ENCODE results near the gene PLPPR3.

Gene PLPPR3, protein sequence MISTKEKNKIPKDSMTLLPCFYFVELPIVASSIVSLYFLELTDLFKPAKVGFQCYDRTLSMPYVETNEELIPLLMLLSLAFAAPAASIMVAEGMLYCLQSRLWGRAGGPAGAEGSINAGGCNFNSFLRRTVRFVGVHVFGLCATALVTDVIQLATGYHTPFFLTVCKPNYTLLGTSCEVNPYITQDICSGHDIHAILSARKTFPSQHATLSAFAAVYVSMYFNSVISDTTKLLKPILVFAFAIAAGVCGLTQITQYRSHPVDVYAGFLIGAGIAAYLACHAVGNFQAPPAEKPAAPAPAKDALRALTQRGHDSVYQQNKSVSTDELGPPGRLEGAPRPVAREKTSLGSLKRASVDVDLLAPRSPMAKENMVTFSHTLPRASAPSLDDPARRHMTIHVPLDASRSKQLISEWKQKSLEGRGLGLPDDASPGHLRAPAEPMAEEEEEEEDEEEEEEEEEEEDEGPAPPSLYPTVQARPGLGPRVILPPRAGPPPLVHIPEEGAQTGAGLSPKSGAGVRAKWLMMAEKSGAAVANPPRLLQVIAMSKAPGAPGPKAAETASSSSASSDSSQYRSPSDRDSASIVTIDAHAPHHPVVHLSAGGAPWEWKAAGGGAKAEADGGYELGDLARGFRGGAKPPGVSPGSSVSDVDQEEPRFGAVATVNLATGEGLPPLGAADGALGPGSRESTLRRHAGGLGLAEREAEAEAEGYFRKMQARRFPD

GRCh38 chr19:821825-822503 lies at the start of gene PLPPR3:
Gene PLPPR3 (minus strand): TSS chr19:821955. CDS start chr19:821559, 396 bp downstream.
- DNase-seq (ENCODE audit: low read depth in 2 of 2): no peak

DNA sequence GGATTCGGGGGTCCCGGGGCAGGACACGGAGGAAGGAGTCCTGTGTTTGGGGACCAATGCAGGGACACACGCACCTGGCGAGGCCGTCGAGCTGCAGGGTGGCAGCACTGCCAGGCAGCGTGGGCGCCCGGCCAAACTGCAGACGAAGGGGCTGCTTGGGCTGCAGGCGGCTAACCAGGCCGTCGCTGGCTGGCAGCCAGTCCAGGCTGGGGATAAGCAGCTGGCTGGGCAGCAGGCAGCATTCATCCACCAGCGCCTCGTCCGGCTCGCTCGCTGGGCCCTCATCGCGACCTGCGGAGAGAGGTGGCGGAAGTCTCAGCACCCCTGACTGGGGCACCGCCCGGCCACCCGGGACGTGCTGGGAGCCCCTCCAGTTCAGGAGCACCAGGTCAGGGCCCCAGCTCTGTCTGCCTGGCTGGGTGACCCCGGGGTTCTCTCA lies 49.2 kb upstream of the PLPPR3 start:
- no peak for DNase-seq (ENCODE audit: low read depth in 2 of 2)

DNA sequence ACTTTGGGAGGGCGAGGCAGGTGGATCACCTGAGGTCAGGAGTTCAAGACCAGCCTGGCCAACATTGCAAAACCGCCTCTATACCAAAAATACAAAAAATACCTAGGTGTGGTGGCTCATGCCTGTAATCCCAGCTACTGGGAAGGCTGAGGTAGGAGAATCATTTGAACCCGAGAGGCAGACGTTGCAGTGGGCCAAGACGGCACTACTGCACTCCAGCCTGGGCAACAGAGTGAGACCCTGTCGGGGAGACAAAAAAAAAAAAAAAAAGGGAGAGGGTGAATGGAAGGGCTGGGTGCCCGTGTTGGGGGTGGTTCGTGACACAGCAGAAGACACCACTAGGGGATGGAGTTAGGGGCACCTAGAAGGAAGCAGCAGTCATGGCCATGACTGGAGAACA lies 48.6 kb upstream of the PLPPR3 start:
- DNase-seq (ENCODE audit: low read depth in 2 of 2): no peak

GRCh38 chr19:869245-870177 lies 47.8 kb upstream of the PLPPR3 start:
- no peak for DNase-seq (ENCODE audit: low read depth in 2 of 2)

DNA sequence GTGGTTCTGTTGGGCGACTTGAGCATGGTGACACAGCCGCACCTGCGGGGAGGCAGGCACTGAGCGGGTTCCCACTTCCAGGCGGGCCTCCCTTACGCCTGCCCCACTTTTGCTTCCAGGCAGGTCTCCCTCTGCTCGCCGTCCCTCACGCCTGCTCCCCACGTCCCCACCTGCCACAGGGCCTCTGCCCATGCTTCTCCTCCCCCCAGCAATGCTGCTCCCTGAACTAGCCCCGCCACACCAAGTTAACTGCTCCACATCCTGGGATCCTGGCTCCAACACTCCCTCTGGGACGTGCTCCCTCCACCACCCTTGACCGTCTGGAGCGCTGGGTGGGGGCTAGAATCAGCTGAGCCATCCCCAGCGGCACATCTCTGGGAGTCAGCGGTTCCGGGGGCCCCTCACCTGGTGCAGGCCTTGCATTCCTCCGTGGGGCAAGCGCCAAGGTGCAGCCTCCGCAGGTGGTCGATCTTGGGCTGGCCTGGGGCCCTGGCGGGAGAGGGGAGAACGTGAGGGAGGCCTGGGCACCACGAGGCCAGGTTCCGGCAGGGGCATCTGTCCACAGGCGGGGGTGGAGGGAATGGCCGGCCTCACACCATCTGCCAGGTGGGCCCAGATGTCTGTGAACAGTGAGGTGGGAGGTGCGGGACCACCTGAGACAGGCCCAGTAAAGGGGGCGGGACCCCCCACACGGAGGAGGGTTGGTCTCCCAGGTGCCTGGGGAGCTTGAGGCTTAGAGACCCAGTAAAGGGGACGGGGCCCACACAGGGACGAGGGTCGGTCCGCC lies 46.9 kb upstream of the PLPPR3 start:
- DNase-seq (ENCODE audit: low read depth in 2 of 2): no peak

DNA sequence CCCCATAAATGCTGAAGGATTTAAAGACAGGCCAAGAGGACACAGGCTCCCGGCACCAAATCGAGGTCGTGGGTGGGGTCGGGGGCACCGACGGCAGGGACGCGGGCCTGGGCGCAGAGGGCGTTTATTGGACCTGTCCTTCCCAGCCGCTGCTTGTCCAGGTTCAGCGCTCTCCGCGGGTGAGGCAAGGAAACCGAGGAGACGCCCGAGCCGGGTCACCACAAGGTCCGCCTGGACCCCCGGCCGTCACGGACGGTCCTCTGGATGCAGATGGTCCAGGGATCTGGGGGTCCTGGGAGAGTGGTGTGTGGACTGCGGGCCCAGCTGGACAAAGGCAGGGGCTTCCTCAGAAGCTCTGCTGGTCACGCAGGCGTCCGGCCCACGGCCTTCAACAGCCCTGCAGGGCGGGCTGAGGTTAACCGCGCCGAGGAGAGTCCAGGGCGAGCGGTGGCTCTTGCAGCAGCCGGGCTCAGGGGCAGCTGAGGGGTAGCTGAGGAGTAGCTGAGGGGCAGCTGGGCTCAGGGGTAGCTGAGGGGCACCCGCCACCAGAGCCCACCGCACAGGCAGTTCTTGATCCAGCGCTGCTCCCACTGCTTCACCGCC lies 46.2 kb upstream of the PLPPR3 start:
- DNase-seq (ENCODE audit: low read depth in 2 of 2): no peak

DNA sequence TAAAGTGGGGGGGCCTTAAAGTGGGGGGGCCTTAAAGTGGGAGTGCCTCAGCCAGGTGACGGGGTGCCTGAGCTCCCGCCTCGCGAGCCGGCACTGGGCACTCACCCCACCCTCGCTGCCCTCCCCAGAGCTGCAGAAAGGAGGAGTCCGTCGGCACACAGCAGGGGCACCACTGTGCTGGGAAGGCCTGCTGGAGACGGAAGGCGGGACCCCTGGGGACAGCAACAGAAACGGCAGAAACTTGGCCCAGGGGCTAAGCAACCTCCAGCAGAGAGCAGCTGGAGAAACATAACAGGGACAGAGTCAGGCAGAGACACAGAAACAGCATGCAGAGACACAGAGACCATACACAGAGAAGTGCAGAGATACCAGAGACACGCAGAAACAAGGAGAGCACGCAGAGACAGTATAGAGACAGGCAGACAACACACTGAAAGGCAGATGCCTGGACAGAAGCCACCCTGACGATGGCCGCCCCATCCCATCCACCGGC lies 45.6 kb upstream of the PLPPR3 start:
- no peak for DNase-seq (ENCODE audit: low read depth in 2 of 2)

DNA sequence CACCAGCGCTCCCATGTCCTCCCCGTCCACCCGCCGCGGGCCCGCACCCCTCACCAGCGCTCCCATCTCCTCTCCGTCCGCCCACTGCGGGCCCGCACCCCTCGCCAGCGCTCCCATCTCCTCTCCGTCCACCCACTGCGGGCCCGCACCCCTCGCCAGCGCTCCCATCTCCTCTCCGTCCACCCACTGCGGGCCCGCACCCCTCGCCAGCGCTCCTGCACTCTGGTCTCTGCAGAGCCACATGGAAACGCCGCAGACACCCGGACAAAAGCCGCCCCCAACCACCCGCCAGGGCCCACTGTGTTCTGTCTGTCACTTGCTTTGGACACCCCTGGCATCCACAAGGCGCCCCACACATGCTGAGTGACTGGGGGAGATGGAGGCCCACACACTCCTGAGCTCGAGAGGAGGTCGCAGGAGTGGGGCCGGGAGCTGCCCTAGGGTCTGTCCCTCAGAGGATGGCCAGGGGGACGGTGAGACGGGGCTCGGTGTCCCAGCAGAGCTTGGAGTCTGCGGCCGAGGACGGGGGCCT lies 45.1 kb upstream of the PLPPR3 start:
- DNase-seq (ENCODE audit: low read depth in 2 of 2): no peak

DNA sequence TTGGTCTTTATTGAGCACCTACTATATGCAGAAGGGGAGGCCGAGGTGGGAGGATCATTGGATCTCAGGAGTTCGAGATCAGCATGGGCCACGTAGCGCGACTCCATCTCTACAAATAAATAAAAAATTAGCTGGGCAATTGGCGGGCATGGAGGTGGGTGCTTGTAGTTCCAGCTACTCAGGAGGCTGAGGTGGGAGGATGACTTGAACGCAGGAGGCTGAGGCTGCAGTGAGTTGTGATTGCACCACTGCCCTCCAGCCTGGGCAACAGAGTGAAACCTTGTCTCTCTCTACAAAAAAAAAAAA lies 41.5 kb upstream of the PLPPR3 start:
- DNase-seq (ENCODE audit: low read depth in 2 of 2): no peak

DNA sequence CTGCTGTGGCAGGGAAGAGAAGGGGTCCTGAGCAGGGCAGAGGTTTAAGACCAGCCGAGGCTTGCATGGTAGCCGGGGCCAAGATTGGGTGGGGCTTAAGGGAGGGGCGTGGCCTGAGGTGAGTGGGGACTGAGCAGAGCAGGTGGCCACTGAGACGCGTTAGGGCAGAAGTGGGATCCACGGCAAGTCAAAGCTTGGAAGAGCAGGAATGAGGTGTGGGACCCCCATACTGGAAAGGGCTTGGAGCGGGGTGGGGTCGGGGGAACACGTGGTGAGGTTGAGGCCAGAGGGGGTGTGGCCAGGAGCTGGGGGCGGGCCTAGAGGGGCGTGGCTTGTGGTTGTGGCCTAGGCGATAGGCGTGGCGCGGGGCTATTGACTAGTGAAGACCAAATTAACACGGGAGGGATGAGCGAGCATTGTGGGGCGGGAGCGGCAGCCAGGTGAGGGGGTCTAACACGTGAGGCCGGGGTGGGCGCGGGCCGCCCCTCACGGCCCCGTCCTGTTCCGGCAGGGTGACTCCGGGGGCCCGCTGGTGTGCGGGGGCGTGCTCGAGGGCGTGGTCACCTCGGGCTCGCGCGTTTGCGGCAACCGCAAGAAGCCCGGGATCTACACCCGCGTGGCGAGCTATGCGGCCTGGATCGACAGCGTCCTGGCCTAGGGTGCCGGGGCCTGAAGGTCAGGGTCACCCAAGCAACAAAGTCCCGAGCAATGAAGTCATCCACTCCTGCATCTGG lies 41.0 kb upstream of the PLPPR3 start:
- peak; percentile 59 to 78 for DNase-seq (ENCODE audit: low read depth in 2 of 2)

- peak; percentile 48 to 73 for DNase-seq (ENCODE audit: low read depth in 2 of 2)
Observed at GRCh38 chr19:861756-862580, 40.2 kb upstream of the PLPPR3 start.

- DNase-seq (ENCODE audit: low read depth in 2 of 2): no peak
Observed at GRCh38 chr19:861141-861755, 39.5 kb upstream of the PLPPR3 start.

GRCh38 chr19:858868-859843 lies 37.4 kb upstream of the PLPPR3 start, which contains the start of gene CFD:
Gene CFD (plus strand): TSS chr19:859664. CDS start chr19:859690, 26 bp downstream.
- no peak for DNase-seq (ENCODE audit: low read depth in 2 of 2)

DNA sequence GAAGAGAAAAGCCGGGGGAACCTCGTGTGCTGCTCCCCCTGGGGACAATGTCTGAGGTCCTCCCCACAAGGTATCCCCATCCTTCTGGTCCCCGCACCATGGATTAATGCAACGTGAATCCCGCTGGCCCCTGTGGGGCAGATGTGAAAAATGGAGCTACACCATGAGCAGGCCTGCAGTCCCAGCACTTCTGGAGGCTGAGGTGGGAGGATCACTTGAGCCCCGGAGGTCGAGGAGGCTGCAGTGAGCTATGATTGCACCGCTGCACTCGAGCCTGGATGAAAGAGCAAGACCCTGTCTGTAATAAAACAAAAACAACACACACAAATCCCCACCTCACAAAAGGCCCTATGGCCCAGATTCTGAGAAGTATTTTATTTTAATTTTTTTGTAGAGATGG lies 36.5 kb upstream of the PLPPR3 start:
- no peak for DNase-seq (ENCODE audit: low read depth in 2 of 2)

- no peak for DNase-seq (ENCODE audit: low read depth in 2 of 2)
Observed at GRCh38 chr19:855566-856120, 33.9 kb upstream of the PLPPR3 start.

DNA sequence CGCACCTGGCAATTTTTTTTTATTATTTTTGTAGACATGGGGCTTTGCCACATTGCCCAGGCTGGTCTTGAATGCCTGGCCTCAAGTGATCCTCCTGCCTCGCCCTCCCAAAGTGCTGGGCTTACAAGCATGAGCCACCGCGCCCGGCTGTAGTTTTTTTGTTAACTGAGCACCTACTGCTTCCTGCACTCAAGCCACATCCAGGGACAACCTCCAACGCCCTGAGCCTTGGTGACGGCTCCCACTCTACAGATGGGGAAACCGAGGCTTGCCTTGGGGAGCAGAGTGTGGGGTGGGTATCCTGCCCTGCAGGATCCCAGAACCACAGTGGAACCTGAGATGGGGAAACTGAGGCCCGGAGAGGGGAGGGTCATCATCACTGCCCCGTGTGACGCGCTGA lies 33.4 kb upstream of the PLPPR3 start:
- no peak for DNase-seq (ENCODE audit: low read depth in 2 of 2)

All from stimulated activated CD8-positive, alpha-beta memory T cell treated with anti-CD3 and anti-CD28 coated beads, Interleukin-2, amount 100 ng/mL, for 48 hours (primary cell).